GM12878 (cell line): Measurements from ENCODE around the gene ANKRD50. TPM values are rescaled to one million over a fixed set of nuclear protein-coding genes. Genes with fewer than 3 reads are reported as not detected.

Experiments
- ATAC-seq: fragments of 200-7000 bp; cut with Tn5 transposase; 3 replicates; pipeline ENCODE4 v1.9.1; 2020; ENCODE audit warnings: mild to moderate bottlenecking, moderate library complexity
- BruUV-seq: library from RNA; stranded (reverse); fragments of 400-500 nt; replicated peaks from 2 replicates; lab custom pipeline; 2021; lab: Mats Ljungman, UMichigan
- CTCF ChIA-PET: fragments of 300-600 bp; sonication (Branson Sonifier 250); formaldehyde crosslinking; extraction: SDS; loops from one replicate; lab custom pipeline; 2021; ENCODE audit warnings: inconsistent platforms; lab: Yijun Ruan, JAX
- POLR2A ChIA-PET: fragments of 350-600 bp; formaldehyde crosslinking; extraction: SDS; loops from one replicate; lab custom pipeline; 2021; ENCODE audit warnings: inconsistent platforms; lab: Charles Lee
- RAD21 ChIA-PET: fragments of 300-600 bp; sonication (Branson Sonifier 250); formaldehyde crosslinking; loops from one replicate; lab custom pipeline; 2023; ENCODE audit warnings: antibody characterized with exemption; ENCODE audit not compliant: unreplicated experiment; lab: Charles Lee
- SMC1A ChIA-PET: fragments of 300-600 bp; sonication (Branson Sonifier 250); formaldehyde crosslinking; loops from one replicate; lab custom pipeline; 2023; ENCODE audit not compliant: unreplicated experiment, uncharacterized antibody; lab: Charles Lee
- DNase-seq: peaks from one replicate; pipeline ENCODE4 v3.0.0-alpha.2; 2011; ENCODE audit warnings: low read depth, low spot score
- FAIRE-seq: peaks from 3 replicates; lab custom pipeline; 2011; peaks lifted over from hg19 to GRCh38; lab: Jason Lieb, UNC
- H2AFZ ChIP-seq: 2 replicates; pipeline ENCODE4 v1.6.0; 2011; ENCODE audit warnings: low read depth, low read length, control low read depth; ENCODE audit not compliant: control insufficient read depth
- H3K27ac ChIP-seq: 2 replicates; pipeline ENCODE4 v1.5.1; 2011; ENCODE audit warnings: control low read depth; ENCODE audit not compliant: control insufficient read depth, insufficient read depth
- H3K27me3 ChIP-seq, 2 experiments: replicated peaks in 1 of 2; 2 replicates each; pipeline versions ENCODE4 v1.6.0 to v1.6.1; 2011; ENCODE audit warnings: low read length in 1 of 2; ENCODE audit not compliant: control insufficient read depth in 2 of 2, insufficient read depth in 2 of 2
- H3K36me3 ChIP-seq, 2 experiments: 2 replicates each; pipeline ENCODE4 v1.5.1; 2011; ENCODE audit warnings: low read length in 1 of 2; ENCODE audit not compliant: control insufficient read depth in 2 of 2, insufficient read depth in 2 of 2
- H3K4me1 ChIP-seq: 2 replicates; pipeline ENCODE4 v1.6.1; 2011; ENCODE audit warnings: mild to moderate bottlenecking, low read length, moderate library complexity, mixed read lengths; ENCODE audit not compliant: control insufficient read depth, insufficient read depth
- H3K4me2 ChIP-seq: 2 replicates; pipeline ENCODE4 v1.6.0; 2011; ENCODE audit warnings: control low read depth; ENCODE audit not compliant: control insufficient read depth, insufficient read depth
- H3K4me3 ChIP-seq: fragments of 200-600 bp; sonication (generic); 2 replicates; pipeline ENCODE4 v1.5.1; 2016
- H3K79me2 ChIP-seq: 2 replicates; pipeline ENCODE4 v1.6.0; 2011; ENCODE audit warnings: low read length; ENCODE audit not compliant: control insufficient read depth, insufficient read depth
- H3K9ac ChIP-seq: 2 replicates; pipeline ENCODE4 v1.8.0; 2011; ENCODE audit warnings: low read length, control low read depth, mixed read lengths; ENCODE audit not compliant: control insufficient read depth, insufficient read depth
- H3K9me3 ChIP-seq: replicated peaks from 3 replicates; pipeline ENCODE4 v1.5.1; 2011; ENCODE audit warnings: mild to moderate bottlenecking, low read length; ENCODE audit not compliant: control insufficient read depth, insufficient read depth
- H4K20me1 ChIP-seq: 2 replicates; pipeline ENCODE4 v1.6.0; 2011; ENCODE audit not compliant: control insufficient read depth, insufficient read depth
- ATF7 ChIP-seq: fragments of 450-650 bp; IDR thresholded peaks from 2 replicates; pipeline ENCODE4 v1.6.1; 2016; ENCODE audit warnings: low read depth, mild to moderate bottlenecking
- CBFB ChIP-seq: IDR thresholded peaks from 2 replicates; pipeline ENCODE4 v1.6.1; 2016; ENCODE audit warnings: antibody characterized with exemption, low read depth
- CBX5 ChIP-seq: sonication (generic); IDR thresholded peaks from 2 replicates; pipeline ENCODE4 v1.6.1; 2016; ENCODE audit warnings: low read depth, moderate library complexity, mild to moderate bottlenecking, inconsistent platforms
- CHD1 ChIP-seq: IDR thresholded peaks from 2 replicates; pipeline ENCODE4 v1.6.1; 2012; ENCODE audit warnings: low read depth, low read length, improper control_type of control experiment
- CHD4 ChIP-seq: fragments of 200-600 bp; sonication (generic); IDR thresholded peaks from 2 replicates; pipeline ENCODE4 v1.6.1; 2016; ENCODE audit warnings: mild to moderate bottlenecking
- GATAD2B ChIP-seq: fragments of 450-650 bp; conservative IDR thresholded peaks from 2 replicates; pipeline ENCODE4 v1.6.1; 2017; ENCODE audit warnings: low read depth, mild to moderate bottlenecking, moderate library complexity
- LARP7 ChIP-seq: fragments of 450-650 bp; IDR thresholded peaks from 2 replicates; pipeline ENCODE4 v1.6.1; 2017; ENCODE audit warnings: mild to moderate bottlenecking
- NFYA ChIP-seq: IDR thresholded peaks from 2 replicates; pipeline ENCODE4 v1.6.1; 2011; ENCODE audit warnings: low read depth, mild to moderate bottlenecking, low read length, improper control_type of control experiment, borderline replicate concordance
- NRF1 ChIP-seq: conservative IDR thresholded peaks from 2 replicates; pipeline ENCODE4 v1.6.1; 2011; ENCODE audit warnings: mild to moderate bottlenecking, low read depth, low read length, improper control_type of control experiment
- POLR2AphosphoS2 ChIP-seq: IDR thresholded peaks from 2 replicates; pipeline ENCODE4 v1.6.1; 2011; ENCODE audit warnings: low read depth, mild to moderate bottlenecking, low read length, improper control_type of control experiment, moderate library complexity
- POU2F2 ChIP-seq: IDR thresholded peaks from 3 replicates; pipeline ENCODE4 v1.6.1; 2011; ENCODE audit warnings: low read depth, mild to moderate bottlenecking, low read length, borderline replicate concordance
- SIX5 ChIP-seq: IDR thresholded peaks from 2 replicates; pipeline ENCODE4 v1.6.1; 2011; ENCODE audit warnings: mild to moderate bottlenecking, low read depth, low read length, moderate library complexity; ENCODE audit not compliant: severe bottlenecking
- SMAD5 ChIP-seq: IDR thresholded peaks from 2 replicates; pipeline ENCODE4 v1.6.1; 2016; ENCODE audit warnings: antibody characterized with exemption, low read depth
- TAF1 ChIP-seq: IDR thresholded peaks from 2 replicates; pipeline ENCODE4 v1.6.1; 2011; ENCODE audit warnings: mild to moderate bottlenecking, low read depth, low read length, borderline replicate concordance
- TCF3 ChIP-seq: IDR thresholded peaks from 2 replicates; pipeline ENCODE4 v1.6.1; 2012; ENCODE audit warnings: low read depth, mild to moderate bottlenecking, low read length, borderline replicate concordance; ENCODE audit not compliant: insufficient read depth
- USF1 ChIP-seq: IDR thresholded peaks from 2 replicates; pipeline ENCODE4 v1.6.1; 2011; ENCODE audit warnings: borderline replicate concordance, low read depth, mild to moderate bottlenecking, moderate library complexity, mixed read lengths, low read length; ENCODE audit not compliant: insufficient read depth; ENCODE audit errors: extremely low read length
- ZNF384 ChIP-seq: IDR thresholded peaks from 2 replicates; pipeline ENCODE4 v1.6.1; 2012; ENCODE audit warnings: low read depth, mild to moderate bottlenecking, low read length, improper control_type of control experiment, borderline replicate concordance
- in situ Hi-C: fragments of 300-500 bp; cut with MboI; formaldehyde crosslinking; loops from 9 replicates; pipeline ENCODE4 v1.14.3; 2018; ENCODE audit warnings: mixed read lengths
- intact Hi-C: fragments of 100-400 bp; cut with micrococcal nuclease; formaldehyde crosslinking; loops from one replicate; pipeline ENCODE4 v1.14.2; 2022; ENCODE audit not compliant: unreplicated experiment
- polyA plus RNA-seq, 11 experiments: library from polyadenylated mRNA; depleted of rRNA in 4 of 11; unstranded in 6 of 11; stranded (reverse) in 5 of 11; fragments of >200 nt; fragmentation: Nextera tagmentation in 4 of 11; fragmentation: Illumina TruSeq in 1 of 11; extraction: Ambion mirVana in 4 of 11; extraction: Trizol in 1 of 11; gene quantifications; 1 replicate in 1 of 11; 2 replicates in 10 of 11; pipeline versions ENCODE4 v1.2.1 to v1.2.3, GENCODE V29; 2011 to 2016; ENCODE audit warnings: inconsistent platforms in 2 of 11, missing spikeins in 2 of 11, low read depth in 1 of 11
- total RNA-seq, 4 experiments: library from RNA; depleted of rRNA in 3 of 4; stranded (reverse); fragments of >200 nt in 3 of 4; fragmentation: Illumina TruSeq in 1 of 4; extraction: Trizol in 1 of 4; gene quantifications; 2 replicates each; pipeline versions ENCODE4 v1.2.1 to v1.2.3, GENCODE V29; 2013 to 2021
- TF ChIP-seq, protein P1 (sequence below): IDR thresholded peaks from 2 replicates; pipeline ENCODE4 v1.6.1; 2011; ENCODE audit warnings: borderline replicate concordance, low read depth, mild to moderate bottlenecking, moderate library complexity, low read length; ENCODE audit not compliant: insufficient read depth, poor library complexity, severe bottlenecking
- TF ChIP-seq, protein P2 (sequence below): fragments of 450-650 bp; formaldehyde crosslinking; IDR thresholded peaks from 2 replicates; pipeline ENCODE4 v1.5.0; 2022; ENCODE audit warnings: mild to moderate bottlenecking, missing genetic modification characterization

Gene ANKRD50
- total and polyA plus RNA-seq, 10 of the 15 experiments (the other 5 are each of a cell fraction or from before 2014, with no cell fraction given): under 0.01 to 0.10 (median 0.03) TPM; not detected in 1

DNA sequence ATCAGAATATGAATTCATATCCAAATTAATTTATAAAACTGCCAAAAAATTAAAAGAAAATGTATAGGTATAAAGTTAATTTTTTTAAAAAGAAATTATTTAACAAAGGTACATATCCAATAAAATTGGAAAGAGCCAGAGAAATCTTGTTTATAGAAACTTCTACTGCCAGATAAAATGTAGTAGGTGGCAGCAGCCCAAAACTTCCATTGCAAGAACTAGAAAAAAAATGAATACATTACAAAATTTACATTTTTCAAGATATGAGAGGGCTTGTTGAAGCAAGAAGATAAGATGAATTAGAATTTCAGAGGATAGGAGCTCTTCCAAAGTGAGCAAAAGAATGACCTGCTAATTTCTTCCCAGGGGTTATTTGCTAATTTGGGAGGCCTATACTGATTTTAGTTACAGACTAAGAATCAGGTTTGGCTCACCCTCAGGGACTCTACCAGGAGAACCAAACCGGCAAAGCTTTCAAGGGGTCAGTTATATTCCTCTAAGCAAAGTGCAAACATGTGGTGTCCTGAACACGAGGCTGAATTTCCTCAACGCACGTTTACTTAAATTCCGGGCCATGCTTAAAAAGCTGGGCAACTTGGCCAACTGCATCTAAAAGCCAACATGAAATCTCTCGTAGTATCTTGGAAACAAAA is 17.5 kb downstream of the ANKRD50 start (continued):
- TF ChIP-seq ATF7: no peak
- no peak for TF ChIP-seq GATAD2B
- TF ChIP-seq NRF1: no peak
- no peak for TF ChIP-seq CBX5
- TF ChIP-seq, protein P1, sequence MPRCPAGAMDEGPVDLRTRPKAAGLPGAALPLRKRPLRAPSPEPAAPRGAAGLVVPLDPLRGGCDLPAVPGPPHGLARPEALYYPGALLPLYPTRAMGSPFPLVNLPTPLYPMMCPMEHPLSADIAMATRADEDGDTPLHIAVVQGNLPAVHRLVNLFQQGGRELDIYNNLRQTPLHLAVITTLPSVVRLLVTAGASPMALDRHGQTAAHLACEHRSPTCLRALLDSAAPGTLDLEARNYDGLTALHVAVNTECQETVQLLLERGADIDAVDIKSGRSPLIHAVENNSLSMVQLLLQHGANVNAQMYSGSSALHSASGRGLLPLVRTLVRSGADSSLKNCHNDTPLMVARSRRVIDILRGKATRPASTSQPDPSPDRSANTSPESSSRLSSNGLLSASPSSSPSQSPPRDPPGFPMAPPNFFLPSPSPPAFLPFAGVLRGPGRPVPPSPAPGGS: no peak

GRCh38 chr4:124694306-124694705 is 18.2 kb downstream of the ANKRD50 start:
- no peak for ATAC-seq
- CTCF ChIA-PET: interaction anchor here (1.0 kb wide), 1 partner anchor 13 kb away, joined by 3 read pairs; no protein-coding TSS in a partner anchor
- SMC1A ChIA-PET: no interaction called here
- in situ Hi-C loops: no loop called here
- no peak overlapping the region for H2AFZ ChIP-seq
- H3K27ac ChIP-seq: no peak overlapping the region
- H3K4me2 ChIP-seq: no peak overlapping the region
- no peaks in the 10 kb centered on the region for H3K79me2 ChIP-seq
- H3K27me3 ChIP-seq: no peaks in the 10 kb centered on the region
- BruUV-seq: no TSS peak
- DNase-seq: no peak
- no peak overlapping the region for H3K4me3 ChIP-seq
- FAIRE-seq: no peak
- no peaks in the 10 kb centered on the region for H3K9me3 ChIP-seq
- POLR2A ChIA-PET: no interaction called here
- RAD21 ChIA-PET: no interaction called here
- no peak overlapping the region for H3K9ac ChIP-seq
- intact Hi-C loops: no loop called here
- H4K20me1 ChIP-seq: no peaks in the 10 kb centered on the region
- H3K4me1 ChIP-seq: no peaks in the 10 kb centered on the region
- H3K36me3 ChIP-seq: no peaks in the 10 kb centered on the region
- no peak for TF ChIP-seq TAF1
- no peak for TF ChIP-seq CBX5
- TF ChIP-seq, protein P2, sequence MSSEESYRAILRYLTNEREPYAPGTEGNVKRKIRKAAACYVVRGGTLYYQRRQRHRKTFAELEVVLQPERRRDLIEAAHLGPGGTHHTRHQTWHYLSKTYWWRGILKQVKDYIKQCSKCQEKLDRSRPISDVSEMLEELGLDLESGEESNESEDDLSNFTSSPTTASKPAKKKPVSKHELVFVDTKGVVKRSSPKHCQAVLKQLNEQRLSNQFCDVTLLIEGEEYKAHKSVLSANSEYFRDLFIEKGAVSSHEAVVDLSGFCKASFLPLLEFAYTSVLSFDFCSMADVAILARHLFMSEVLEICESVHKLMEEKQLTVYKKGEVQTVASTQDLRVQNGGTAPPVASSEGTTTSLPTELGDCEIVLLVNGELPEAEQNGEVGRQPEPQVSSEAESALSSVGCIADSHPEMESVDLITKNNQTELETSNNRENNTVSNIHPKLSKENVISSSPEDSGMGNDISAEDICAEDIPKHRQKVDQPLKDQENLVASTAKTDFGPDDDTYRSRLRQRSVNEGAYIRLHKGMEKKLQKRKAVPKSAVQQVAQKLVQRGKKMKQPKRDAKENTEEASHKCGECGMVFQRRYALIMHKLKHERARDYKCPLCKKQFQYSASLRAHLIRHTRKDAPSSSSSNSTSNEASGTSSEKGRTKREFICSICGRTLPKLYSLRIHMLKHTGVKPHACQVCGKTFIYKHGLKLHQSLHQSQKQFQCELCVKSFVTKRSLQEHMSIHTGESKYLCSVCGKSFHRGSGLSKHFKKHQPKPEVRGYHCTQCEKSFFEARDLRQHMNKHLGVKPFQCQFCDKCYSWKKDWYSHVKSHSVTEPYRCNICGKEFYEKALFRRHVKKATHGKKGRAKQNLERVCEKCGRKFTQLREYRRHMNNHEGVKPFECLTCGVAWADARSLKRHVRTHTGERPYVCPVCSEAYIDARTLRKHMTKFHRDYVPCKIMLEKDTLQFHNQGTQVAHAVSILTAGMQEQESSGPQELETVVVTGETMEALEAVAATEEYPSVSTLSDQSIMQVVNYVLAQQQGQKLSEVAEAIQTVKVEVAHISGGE (CRISPR knock-in tag): no peak
- no peak for TF ChIP-seq TCF3
- TF ChIP-seq SIX5: no peak
- no peak for TF ChIP-seq LARP7
- TF ChIP-seq CBFB: no peak
- no peak for TF ChIP-seq NFYA
- TF ChIP-seq SMAD5: no peak
- no peak for TF ChIP-seq POLR2AphosphoS2
- TF ChIP-seq POU2F2: no peak
- TF ChIP-seq CHD4: no peak
- no peak for TF ChIP-seq ZNF384
- no peak for TF ChIP-seq CHD1
- no peak for TF ChIP-seq USF1
